Progenitor cell of endocrine pancreas (in vitro differentiated cells): Measurements from ENCODE around the gene DESI2. TPM values are rescaled to one million over a fixed set of nuclear protein-coding genes. Genes with fewer than 3 reads are reported as not detected.
"Not testable (repeated sequence)": the region's sequence is repeated elsewhere in the genome, so short reads cannot be mapped to it uniquely, and the experiment has no call there.

Source experiments
- DNase-seq: peaks from one replicate; pipeline ENCODE4 v3.0.0; 2021; ENCODE audit warnings: low spot score; ENCODE audit not compliant: unreplicated experiment
- H3K27ac Mint-ChIP-seq: 2 replicates; pipeline ENCODE4 v1.8.0; 2021; ENCODE audit warnings: mild to moderate bottlenecking, moderate library complexity, mixed read lengths
- H3K27me3 Mint-ChIP-seq: 2 replicates; pipeline ENCODE4 v1.8.0; 2021; ENCODE audit warnings: mixed read lengths
- H3K36me3 Mint-ChIP-seq: 2 replicates; pipeline ENCODE4 v1.8.0; 2022; ENCODE audit warnings: mixed read lengths; ENCODE audit not compliant: insufficient read depth
- H3K4me1 Mint-ChIP-seq: 2 replicates; pipeline ENCODE4 v1.8.0; 2021; ENCODE audit warnings: low read depth, mixed read lengths
- H3K4me3 Mint-ChIP-seq: 2 replicates; pipeline ENCODE4 v1.8.0; 2021; ENCODE audit warnings: low read depth, mild to moderate bottlenecking, moderate library complexity, mixed read lengths
- H3K9me3 Mint-ChIP-seq: 2 replicates; pipeline ENCODE4 v1.8.0; 2021; ENCODE audit warnings: low read depth, mixed read lengths
- CTCF ChIP-seq: fragments of 200-600 bp; sonication (generic); IDR thresholded peaks from one replicate; pipeline ENCODE4 v1.5.0; 2021; ENCODE audit warnings: antibody characterized with exemption, mild to moderate bottlenecking; ENCODE audit not compliant: unreplicated experiment
- total RNA-seq: library from RNA; stranded (reverse); gene quantifications from 2 replicates; pipeline ENCODE4 v1.2.1, GENCODE V29; 2021

The DESI2 gene
- total RNA-seq, 1 donor from 2014 or later = 32.7 TPM

- H3K27ac Mint-ChIP-seq = no peak overlapping the region
- no peaks in the 10 kb centered on the region for H3K27me3 Mint-ChIP-seq
- peaks cover 18% of the 10 kb centered on the region for H3K36me3 Mint-ChIP-seq
- no peak for DNase-seq
- peaks cover 3% of the 10 kb centered on the region for H3K4me1 Mint-ChIP-seq
- peaks cover 3% of the 10 kb centered on the region for H3K9me3 Mint-ChIP-seq
- H3K4me3 Mint-ChIP-seq = no peak overlapping the region
- TF ChIP-seq CTCF = no peak
Observed at GRCh38 chr1:244672946-244673682, 20.2 kb downstream of the DESI2 start.

GRCh38 chr1:244674446-244674845 is 21.5 kb downstream of the DESI2 start:
- Mint-ChIP-seq H3K9me3 (peaks cover 3% of the 10 kb centered on the region), H3K36me3 (peaks cover 22% of the 10 kb centered on the region), H3K27me3 (no peaks in the 10 kb centered on the region)

GRCh38 chr1:244675167-244675566 is 22.2 kb downstream of the DESI2 start:
- peaks cover 22% of the 10 kb centered on the region for H3K36me3 Mint-ChIP-seq
- no peaks in the 10 kb centered on the region for H3K4me1 Mint-ChIP-seq
- H3K27ac Mint-ChIP-seq = no peak overlapping the region
- DNase-seq = no peak
- H3K9me3 Mint-ChIP-seq = peaks cover 3% of the 10 kb centered on the region
- H3K4me3 Mint-ChIP-seq = no peak overlapping the region
- no peak for TF ChIP-seq CTCF
- H3K27me3 Mint-ChIP-seq = no peaks in the 10 kb centered on the region

More at GRCh38 chr1:244674446-244674845, 21.5 kb downstream of the DESI2 start:
- Mint-ChIP-seq H3K4me1 (no peaks in the 10 kb centered on the region), H3K4me3 (no peak overlapping the region), H3K27ac (no peak overlapping the region)
- DNase-seq = no peak
- no peak for TF ChIP-seq CTCF

GRCh38 chr1:244678697-244679096 is 25.8 kb downstream of the DESI2 start:
- Mint-ChIP-seq H3K4me1 (no peaks in the 10 kb centered on the region), H3K9me3 (peaks cover 6% of the 10 kb centered on the region), H3K36me3 (peaks cover 27% of the 10 kb centered on the region), H3K4me3 (no peak overlapping the region), H3K27me3 (no peaks in the 10 kb centered on the region), H3K27ac (no peak overlapping the region)
- no peak for DNase-seq
- no peak for TF ChIP-seq CTCF

- H3K4me1 Mint-ChIP-seq = peaks cover under 1% of the 10 kb centered on the region
- no peak overlapping the region for H3K27ac Mint-ChIP-seq
- H3K4me3 Mint-ChIP-seq = no peak overlapping the region
- H3K27me3 Mint-ChIP-seq = no peaks in the 10 kb centered on the region
- no peak for TF ChIP-seq CTCF
- H3K9me3 Mint-ChIP-seq = peaks cover 6% of the 10 kb centered on the region
- peaks cover 25% of the 10 kb centered on the region for H3K36me3 Mint-ChIP-seq
- DNase-seq = no peak
Observed at GRCh38 chr1:244680667-244681066, 27.7 kb downstream of the DESI2 start.

- Mint-ChIP-seq H3K36me3 (peaks cover 24% of the 10 kb centered on the region), H3K27ac (peak overlapping the region; percentile 37)
- not testable (repeated sequence) for DNase-seq, H3K9me3 Mint-ChIP-seq, H3K27me3 Mint-ChIP-seq, H3K4me3 Mint-ChIP-seq, H3K4me1 Mint-ChIP-seq
Observed at GRCh38 chr1:244682087-244682486, 29.2 kb downstream of the DESI2 start.
